Lung microvascular endothelial cell (primary cell): ENCODE measurements around the gene ZNF365. TPM values are rescaled to one million over a fixed set of nuclear protein-coding genes. Genes with fewer than 3 reads are reported as not detected.
"Not testable (repeated sequence)": the region's sequence is repeated elsewhere in the genome, so short reads cannot be mapped to it uniquely, and the experiment has no call there.

Experiments
- DNase-seq, 2 donors: peaks; one replicate each; pipeline versions ENCODE4 v3.0.0 to v3.0.0-alpha.2; 2010; ENCODE audit warnings: low read depth in 2 of 2
- total RNA-seq: library from RNA; depleted of rRNA; stranded (reverse); fragments of >200 nt; gene quantifications from 2 replicates; pipeline ENCODE4 v1.2.1, GENCODE V29; 2014

ZNF365 gene, protein sequence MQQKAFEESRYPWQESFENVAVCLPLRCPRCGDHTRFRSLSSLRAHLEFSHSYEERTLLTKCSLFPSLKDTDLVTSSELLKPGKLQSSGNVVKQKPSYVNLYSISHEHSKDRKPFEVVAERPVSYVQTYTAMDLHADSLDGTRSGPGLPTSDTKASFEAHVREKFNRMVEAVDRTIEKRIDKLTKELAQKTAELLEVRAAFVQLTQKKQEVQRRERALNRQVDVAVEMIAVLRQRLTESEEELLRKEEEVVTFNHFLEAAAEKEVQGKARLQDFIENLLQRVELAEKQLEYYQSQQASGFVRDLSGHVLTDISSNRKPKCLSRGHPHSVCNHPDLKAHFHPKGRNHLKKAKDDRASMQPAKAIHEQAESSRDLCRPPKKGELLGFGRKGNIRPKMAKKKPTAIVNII
- 0.22 TPM in 1 of 2 replicates, not detected in the other for total RNA-seq

DNA sequence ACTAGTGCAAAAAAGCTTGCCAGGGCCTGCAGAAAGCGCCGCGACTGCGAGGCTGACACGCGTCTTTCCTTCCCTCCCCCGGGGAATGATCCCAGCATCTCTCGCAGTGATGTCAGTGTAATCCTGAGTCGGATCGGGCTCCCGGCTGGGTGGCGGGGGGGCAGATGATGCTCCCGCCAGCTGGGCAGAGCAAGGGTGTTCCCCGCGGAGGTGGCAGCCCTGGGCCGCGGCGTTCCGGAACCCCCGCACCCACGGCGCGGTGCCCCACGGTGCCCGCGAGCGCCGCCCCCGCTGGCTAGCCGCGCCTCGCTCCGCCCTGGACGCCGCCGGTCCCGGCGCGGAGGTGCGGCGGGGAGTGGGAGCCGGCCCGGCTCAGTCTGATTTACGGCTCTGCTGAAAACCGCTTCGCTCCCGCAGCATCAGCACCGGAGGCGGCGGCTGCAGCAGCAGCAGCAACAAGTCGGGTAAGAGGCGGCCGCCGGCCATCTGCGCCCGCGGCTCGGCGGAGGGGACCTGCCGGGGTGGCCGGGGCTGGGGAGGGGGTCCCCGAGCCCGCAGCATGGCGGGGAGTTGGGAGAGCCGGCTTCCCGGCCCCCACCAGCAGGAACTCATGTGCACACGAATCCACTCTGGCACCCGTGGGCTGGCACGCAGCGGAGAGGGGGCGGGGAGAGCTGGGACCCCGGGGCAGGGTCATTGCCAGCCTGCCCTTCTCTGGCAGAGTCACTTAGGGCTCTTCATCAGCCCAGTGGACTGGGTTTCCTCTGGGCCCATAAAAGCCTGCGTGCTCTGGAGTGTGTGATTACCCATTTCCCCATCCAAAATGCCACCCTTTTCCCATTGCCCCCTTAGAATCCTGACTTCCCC, at the start of gene ZNF365:
Gene ZNF365, plus strand, starts transcription at position 375 of the 867 bp plus-strand sequence. CDS start 1,825 bp downstream, outside the sequence.
- peak; percentile 2 to 31 for DNase-seq

DNA sequence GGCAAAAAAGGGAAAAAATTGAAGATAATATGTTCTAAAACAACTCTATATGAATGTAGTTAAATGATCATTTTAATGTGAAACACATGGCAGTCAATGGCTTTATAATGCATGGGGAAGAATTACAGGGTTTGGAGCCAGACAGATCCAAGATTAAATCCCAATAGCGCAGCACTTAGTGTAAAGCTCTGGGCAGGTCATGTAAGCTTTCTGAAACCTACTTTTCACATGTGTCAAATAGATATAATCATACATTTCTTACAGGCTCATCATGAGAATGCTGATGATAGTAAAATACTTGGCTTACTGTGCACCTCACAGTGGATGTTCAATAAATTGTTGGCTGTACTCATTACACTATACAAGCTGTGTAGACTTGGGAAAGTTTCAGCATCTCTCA, 48.0 kb upstream of the ZNF365 start:
- no peak for DNase-seq

DNA sequence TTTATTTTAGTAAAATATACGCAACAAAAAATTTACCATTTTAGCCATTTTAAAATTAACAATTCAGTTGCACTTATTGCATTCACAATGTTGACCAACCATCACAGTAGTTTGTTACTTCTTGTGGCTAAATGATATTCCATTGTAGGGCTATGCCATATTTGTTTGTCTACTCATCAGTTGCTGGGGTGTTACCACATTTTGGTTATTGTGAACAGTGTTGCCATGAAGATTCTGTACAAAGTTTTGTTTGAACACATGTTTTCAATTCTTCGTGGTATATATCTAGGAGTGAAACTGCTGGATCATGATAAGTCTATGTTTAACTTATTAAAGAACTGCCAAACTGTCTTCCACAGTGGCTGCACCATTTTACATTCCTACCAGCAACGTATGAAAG, 46.3 kb upstream of the ZNF365 start:
- no peak for DNase-seq

DNA sequence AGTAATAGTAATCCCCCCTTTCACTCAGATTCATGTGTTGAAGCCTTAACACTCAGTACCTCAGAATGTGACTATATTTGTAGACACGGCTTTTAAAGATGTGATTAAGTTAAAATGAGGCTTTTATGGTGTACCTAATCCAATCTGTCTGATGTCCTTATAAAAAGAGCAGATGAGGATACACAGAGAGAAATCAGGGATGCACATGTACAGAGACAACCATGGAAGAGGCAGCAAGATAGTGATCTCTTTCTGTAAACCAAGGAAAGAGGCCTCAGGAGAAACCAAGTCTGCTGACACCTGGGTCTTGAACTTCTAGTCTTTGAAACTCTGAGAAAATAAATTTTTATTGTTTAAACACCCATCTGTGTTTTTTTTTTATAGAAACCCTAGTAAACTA, 44.0 kb upstream of the ZNF365 start:
- no peak for DNase-seq

DNA sequence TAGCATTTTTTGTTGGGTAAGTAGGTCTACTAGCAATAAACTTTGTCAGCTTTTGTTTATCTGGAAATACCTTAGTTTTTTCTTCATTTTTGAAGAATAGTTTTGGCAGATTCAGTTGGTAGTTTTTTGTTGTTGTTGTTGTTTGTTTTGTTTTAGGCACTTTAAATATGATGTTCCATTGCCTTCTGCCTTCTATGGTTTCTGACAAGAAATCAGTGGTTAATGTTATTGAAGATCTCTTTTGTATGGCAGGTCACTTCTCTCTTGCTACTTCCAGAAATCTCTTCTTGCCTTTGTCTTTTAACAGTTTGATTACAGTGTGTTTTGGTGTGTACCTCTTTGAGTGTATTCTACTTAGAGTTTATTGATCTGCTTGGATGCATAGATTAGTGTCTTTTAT, 41.8 kb upstream of the ZNF365 start:
- no peak for DNase-seq

DNA sequence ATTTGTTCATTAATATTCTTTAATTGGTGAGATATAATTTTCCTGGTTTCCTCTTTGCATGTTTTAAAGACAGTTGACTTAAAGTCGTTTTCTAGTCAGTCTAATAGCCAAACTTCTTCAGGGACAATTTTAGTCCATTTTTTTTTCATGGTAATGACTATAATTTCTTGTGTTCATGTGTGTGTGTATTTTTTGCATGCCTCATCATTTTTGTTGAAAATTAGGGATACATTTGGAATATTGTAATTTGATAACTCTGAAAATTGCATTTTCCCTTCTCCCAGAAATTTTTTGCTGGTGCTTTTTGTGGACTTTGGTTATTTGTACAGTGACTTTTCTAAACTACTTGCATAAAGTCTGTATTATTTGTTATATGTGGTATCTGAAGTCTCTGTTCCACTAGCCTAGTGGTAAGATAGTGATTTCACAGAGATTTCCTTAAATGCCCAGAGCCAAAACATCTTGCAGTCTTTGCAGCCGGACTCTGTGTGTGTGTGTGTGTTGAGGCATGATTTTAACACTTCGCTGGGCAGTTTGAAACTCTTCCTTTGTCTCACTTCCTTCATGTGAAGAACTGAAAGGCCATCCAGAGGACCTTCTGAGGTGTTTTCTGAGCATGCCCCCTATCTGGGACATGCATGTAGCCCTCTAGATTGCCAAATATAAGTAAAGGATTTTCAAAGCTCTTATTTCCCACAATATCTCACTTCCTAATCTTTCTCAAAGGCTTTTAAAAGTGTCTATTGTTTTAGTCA, 40.9 kb upstream of the ZNF365 start:
- DNase-seq: no peak

DNA sequence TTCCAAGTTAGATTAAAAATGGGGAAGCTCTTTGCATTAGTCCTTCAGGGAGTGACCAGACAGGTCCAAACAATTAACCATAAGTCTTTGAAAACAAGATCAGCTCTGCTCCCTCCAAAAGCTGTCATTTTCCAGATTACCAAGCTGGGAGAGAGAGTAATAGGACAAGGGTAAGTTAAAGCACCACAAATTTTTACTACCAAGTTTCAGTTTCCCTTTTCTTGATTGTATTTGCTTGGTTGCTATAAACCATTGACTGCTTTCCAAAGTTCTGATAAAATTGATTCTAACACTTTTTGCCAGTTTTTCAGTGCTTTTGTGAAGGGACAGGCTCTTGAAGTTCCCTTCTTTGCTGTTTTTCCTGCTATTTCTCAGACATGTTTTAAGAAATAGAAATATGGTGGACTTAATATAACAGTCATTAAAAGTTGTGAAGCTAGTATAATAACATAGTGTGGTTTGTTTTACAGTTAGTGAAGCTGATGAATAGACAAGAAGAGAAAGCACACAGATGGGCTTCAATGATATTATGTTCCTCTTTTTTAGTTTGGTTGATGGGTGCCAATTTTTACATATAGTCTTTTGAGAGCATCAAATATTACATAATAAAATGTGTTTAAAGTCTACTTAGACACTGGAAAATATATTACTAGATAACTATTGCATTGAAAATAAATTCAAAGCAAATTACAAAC, 40.0 kb upstream of the ZNF365 start:
- DNase-seq: no peak

DNA sequence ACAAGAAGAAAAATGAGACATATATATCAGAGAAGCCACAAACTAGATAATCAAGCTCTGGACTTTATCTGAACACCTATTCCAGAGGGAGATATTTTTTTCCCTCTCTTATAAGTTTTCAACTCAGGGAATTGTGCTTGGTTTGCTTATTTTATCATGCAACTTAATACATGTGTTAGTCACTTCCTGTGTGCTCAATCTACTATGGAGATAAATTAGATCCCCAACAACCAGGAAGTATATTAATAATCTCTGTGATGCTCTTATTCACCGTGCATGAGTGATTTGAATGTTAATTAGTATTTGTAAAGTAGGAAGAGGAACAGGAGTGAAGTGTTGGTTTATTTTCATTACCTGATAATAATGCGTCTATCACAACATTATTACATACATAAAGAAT, 38.8 kb upstream of the ZNF365 start:
- peak in 1 of 2 donors; percentile 38 for DNase-seq

DNA sequence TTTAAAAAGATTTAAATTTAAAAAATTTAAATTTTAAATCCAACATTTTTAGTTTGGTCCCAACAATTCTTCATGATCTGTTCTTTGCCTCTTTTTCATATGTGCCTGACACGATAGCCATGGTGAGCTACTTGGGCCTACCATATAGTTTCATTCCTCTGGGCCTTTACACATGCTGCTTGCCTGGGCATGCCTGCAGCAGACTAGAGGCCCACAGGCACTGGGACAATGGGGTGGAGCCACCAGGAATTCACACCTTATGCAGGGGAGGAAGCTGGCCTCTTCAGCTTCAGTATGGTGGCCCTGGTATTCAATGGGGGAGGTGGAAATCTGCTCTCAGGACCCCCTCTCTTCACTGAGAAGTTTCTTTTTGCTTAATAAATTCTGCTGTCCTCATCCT, 37.8 kb upstream of the ZNF365 start:
- no peak for DNase-seq

DNA sequence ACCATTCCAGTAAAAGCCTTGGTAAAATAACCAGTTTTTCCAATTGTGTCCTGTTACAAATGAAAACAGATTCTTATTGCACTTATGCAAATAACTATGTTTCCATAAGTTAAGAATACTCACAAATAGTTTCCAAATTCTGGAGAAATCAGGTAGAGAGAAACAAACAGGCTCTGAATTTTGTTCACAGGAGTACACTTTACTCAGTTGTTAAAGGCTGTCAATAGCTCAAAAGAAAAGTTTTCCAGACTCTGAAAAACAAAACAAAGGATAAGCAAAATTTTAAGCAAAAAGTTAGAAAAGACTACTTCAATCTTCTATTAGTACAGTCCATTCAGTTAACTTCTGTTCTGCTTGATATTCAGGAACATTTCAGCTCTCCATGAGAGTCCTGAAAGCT, 32.8 kb upstream of the ZNF365 start:
- DNase-seq: no peak

DNA sequence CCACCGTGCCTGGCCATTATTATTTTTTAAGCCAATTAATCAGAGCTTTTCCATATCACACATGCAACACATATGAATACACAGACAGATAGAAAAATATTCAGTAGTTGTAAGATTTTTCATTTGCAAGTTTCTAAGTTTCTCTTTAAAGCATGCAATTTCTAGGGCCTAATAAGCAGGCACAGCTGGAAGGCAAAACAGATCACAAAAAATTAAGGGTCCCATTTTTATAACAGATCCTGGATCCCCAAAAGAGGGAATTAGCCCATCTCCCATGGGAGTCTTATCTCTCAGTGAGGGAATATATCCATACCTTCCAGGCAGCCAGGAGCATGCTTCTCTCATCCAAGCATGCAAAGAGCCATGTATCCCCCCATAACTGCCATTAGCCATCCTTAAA, 31.2 kb upstream of the ZNF365 start:
- no peak for DNase-seq

DNA sequence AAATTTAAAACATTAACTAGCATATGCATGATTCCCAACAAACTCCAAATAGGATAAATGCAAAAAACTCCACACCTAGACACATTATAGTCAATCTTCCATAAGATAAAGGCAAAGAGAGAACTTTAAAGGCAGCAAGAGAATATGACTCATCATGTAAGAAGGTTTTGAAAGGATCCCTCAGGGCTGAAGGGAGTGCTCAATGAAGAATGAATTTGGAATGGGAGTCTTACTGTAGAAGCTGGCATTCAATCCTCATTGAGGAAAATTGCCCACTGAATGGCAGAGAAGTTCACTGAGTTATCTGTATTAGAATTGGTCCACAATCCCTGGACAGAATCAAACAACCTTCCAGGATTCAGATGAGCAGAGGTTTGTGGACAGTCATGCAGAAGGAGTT, 26.1 kb upstream of the ZNF365 start:
- DNase-seq: no peak

DNA sequence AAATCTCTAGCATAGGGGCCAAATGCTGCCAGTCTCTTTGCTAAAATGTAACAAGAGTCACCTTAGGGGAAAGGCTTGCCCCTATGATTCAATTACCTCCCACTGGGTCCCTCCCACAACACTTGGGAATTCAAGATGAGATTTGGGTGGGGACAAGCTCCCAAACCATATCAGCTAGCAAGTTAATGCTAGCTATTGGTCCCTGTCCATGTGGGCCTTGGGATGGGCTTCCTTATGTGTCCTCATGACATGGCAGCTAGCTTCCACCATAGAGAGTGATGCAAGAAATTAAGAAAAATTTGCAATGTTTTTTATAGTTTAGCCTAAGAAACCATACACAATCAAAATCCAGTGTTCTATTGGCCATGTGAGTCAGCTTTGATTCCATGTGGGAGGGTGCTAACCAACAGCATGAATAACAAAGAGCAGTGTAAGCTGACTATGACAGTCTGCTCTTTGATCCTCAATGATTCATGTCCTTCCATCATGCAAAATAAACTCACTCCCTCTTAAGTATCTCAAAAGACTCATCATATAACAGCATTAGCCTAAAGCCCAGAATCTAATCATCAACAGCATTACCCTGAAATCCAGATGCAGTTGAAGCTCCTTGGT, 21.7 kb upstream of the ZNF365 start:
- DNase-seq: no peak

DNA sequence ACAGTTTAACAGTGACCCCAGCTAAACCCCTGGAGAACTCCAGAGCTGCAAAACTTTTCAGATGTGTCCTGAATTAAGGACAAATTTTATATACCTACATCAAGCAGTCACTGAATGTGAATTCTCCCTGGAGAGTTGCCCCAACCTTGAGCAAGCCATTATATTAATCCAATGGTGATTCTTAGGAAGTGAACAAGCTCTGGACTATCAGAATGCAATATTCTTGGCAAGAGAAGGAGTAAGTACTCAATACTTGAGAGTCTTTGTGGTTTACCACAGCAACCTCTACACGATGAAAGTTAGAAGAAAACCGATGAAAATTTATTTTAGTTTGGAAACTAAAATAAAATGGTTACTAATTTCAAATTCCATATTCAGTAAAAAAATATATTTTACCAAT, 19.3 kb upstream of the ZNF365 start:
- DNase-seq: no peak

DNA sequence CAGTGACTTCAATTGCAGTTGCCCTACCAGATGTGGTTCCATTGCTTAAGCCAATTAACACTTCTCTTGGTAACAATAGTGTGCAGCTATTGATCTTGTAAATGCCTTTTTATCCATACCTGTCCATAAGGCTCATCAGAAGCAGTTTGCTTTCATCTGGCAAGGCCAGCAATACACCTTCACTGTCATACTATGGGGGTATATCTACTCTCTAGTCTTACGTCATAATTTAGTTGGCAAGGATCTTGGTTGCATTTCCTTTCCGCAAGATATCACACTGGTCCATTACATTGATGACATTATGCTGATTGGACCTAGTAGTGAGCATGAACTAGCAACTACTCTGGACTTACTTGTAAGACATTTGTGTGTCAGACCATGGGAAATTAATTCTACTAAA, 17.7 kb upstream of the ZNF365 start:
- DNase-seq: no peak

DNA sequence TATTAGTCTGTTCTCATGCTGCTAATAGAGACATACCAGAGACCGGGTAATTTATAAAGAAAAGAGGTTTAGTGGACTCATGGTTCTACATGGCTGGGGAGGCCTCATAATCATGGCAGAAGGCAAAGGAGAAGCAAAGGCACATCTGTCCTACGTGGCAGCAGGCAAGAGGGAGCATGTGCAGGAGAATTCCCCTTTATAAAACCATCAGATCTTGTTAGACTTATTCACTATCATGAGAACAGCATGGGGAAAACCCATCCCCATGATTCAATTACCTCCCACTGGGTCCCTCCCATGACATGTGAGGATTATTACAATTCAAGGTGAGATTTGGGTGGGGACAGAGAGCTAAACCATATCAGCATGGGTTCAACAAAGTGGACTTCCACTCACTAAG, 16.0 kb upstream of the ZNF365 start:
- DNase-seq: not testable (repeated sequence)

DNA sequence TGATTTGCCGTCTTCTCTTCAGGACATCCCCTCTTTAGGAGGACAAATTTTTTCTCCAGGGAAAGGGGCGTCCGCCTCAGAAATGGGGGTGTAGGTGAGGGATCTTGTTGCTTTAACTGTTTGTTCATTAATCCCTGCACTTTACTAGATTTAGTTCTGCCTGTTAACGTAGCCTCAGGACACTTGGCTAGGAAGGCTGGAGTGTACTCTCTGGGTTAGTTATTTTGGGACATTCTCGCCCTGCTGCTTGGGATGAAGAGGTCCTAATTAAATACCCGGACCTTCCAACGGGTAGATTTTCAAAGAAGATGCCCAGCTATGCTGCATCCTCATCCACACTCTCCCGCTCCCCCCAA, 552 bp upstream of the ZNF365 start:
- DNase-seq: no peak

DNA sequence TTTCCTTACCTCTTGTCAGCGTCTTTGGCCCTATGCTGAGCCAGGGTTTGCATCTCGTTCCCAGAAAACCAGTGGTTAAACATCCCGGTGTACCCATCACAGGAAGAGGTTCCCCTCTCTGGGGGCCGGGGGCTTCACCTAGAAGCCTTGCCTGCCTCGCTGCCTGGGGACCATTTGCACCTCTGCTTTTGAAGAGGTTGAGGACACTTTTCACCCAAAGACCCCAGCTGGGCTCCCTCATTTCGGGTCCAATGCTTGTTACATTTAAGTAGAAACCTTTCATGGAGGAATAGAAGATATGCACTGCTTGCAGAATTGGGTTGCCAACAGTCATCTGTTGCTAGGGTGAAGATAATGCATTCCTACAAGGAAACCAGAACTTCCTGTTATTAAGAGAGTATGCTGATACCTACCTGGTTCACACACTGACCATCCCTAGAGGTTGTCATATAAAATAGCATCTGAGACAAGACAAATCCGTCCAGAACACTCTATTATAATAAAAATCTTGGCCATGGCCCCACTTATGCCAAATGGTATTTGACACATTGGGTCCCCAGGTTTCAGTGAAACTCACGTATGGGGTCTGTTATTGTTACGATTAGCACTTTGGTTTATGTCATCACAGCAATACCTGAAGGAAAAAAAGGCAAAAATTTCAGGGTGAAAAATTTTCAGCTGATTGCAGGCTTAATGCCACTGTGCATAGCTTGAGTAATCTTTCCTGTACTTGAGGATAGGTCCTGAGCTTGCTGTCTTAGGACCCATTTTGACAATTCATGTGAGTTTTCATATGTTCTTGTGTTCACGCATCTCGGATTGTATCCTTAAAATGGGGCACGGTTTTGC, 917 bp downstream of the ZNF365 start:
- DNase-seq: peak in 1 of 2 donors; percentile 19

DNA sequence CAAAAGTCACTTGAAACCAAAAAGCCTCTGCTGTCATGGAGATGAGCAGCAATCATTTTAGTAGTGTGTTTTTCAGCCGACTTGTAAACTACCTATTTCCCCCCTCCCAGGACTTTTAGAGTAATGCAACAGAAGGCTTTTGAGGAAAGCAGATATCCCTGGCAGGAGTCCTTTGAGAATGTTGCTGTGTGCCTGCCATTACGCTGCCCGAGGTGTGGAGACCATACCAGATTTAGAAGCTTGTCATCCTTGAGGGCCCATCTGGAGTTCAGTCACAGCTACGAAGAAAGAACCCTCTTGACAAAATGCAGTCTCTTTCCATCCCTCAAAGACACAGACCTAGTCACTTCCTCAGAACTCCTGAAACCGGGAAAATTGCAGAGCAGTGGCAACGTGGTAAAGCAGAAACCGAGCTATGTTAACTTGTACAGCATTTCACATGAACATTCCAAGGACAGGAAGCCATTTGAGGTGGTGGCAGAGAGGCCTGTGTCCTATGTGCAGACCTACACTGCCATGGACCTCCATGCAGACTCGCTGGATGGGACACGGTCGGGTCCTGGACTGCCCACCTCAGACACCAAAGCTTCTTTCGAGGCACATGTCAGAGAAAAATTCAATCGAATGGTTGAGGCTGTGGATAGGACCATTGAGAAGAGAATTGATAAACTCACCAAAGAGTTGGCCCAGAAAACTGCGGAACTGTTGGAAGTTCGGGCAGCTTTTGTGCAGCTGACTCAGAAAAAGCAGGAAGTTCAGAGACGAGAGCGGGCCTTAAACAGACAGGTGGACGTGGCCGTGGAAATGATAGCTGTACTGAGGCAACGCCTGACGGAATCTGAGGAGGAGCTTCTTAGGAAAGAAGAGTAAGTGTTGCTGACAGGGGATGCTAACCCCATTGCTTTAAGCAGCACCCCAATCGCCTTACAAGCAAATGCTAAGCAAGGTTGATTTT, 2.2 kb downstream of the ZNF365 start:
- no peak for DNase-seq
